Renal cortical epithelial cell (primary cell): ENCODE results near the gene POMGNT2. TPM values are rescaled to one million over a fixed set of nuclear protein-coding genes. Genes with fewer than 3 reads are reported as not detected.

Source experiments
- DNase-seq: peaks from one replicate; pipeline ENCODE4 v3.0.0-alpha.2; 2011; ENCODE audit warnings: low read depth
- total RNA-seq: library from RNA; depleted of rRNA; stranded (reverse); fragments of >200 nt; gene quantifications from 2 replicates; pipeline ENCODE4 v1.2.3, GENCODE V29; 2014

The POMGNT2 gene
- total RNA-seq, 1 donor from 2014 or later, result 22.4 TPM

DNA sequence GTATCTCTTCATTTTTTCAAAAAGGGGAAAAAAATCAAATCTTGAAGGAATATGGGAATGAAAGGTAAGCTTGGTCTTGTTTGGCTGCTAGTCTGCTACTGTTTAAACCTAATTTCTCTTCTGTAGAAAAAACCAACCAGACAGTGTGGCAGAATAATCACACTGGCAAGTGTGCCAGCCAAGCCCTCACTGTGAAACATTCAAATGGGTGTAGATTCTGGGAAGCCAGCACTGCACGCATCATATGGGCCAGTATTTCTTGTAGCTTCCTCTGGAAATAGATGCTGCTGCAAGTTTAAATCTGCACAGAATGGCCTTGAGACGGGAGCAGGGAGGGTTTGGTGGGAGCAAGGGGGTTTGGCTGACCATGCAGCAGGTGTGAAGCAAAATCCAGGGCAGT, 62.1 kb downstream of the POMGNT2 start:
- no peak for DNase-seq

DNA sequence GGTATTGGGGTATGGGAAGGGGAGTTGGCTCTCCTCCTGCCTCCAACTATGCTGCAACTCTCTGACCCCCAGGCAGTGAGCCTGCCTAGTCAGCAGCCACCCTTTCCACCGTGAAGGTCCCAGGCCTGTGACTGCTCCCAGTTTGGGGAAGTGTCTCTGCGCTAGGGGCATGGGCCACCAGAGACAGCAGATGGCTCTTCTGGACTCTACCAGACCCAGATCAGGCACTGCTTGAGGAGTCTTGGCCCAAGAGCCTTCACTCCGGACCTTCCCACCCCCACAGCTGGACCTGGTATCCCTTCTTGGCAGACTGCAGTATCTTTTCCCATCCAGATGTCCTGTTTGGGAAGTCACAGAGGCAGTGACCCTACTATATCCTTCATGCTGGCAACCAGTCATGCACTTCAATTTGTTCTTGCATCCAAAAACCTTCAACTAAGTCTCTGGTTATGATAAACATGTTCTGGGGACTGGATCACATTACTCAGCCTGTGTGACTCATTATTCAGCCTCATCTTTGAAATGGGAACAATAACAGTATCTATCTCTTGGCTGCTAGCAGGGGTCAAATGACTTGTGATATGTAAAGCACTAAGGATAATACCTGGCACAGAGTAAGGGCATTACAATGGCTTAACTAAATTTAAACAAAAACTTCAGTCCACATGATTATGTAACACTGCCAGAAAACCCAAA, 62.7 kb downstream of the POMGNT2 start:
- no peak for DNase-seq

DNA sequence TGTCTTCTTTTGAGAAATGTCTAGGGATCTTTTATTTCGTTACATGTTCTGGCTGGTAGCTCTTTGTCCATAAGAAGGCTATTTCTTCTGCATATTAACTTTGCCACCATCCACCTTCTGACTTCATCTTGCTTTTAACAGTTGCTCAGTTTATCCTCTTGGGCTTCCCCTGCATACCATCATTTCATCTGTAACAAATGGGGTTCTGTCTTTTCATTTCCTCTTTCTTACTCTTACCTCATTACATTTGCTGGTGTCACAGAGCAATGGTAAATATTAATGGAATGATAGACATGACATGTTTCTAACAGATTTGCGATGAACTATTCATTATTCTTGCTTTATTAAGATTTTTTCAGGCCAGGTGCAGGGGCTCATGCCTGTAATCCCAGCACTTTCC, 64.4 kb downstream of the POMGNT2 start:
- no peak for DNase-seq

DNA sequence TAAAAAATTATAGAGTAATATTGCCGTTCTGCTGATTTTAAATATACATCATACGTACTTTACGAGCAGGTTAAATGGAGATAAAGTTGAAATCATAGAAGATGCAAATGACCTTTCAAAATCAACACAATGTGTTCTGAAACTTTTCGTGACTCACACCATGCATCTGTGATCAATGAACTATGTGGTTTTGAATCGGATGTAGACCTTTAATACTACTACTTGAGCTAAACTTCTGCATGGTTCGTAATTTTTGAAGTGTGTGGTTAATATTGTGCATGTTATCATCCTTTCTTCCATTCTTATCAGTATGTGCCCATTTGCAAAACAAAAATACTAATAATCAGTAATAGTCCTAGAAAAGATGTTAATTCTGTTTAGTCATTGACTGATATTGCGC, 67.9 kb downstream of the POMGNT2 start:
- no peak for DNase-seq

DNA sequence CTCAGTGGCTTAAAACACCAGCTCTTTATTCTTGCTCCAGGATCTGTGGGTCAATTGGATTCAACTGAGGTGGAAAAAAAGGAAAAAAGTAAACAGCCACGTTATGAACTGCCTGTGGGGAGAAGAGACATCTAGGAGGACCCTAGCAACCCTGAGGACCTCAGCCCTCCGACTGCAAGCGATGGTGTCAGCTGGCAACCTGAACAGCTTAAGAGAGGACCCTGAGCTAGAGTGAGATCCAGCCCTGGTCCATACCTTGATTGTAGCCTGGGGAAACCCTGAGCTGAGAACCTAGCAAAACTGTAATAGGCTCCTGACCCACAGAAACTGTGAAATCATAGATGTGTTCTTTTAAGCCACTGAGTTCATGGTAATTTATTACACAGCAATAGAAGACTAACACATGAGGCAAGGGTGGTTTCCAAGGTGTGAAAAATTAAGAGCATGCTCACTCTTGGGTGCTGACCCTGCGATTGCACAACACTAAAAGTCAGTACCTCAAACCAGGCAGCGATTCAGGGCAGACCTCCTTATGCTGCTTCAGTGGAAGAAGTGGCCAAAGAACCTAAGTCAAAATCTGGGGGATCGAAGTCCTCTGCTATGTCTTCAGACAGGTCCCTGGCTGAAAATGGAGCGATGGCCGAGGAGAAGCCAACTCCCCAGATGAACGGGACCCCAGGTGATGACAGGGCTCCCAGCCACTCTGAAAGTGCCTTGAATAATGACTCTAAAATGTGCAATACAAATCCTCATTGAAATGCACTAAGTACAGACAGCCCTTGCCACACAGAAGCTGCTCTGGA, 69.1 kb downstream of the POMGNT2 start:
- peak; percentile 16 for DNase-seq

DNA sequence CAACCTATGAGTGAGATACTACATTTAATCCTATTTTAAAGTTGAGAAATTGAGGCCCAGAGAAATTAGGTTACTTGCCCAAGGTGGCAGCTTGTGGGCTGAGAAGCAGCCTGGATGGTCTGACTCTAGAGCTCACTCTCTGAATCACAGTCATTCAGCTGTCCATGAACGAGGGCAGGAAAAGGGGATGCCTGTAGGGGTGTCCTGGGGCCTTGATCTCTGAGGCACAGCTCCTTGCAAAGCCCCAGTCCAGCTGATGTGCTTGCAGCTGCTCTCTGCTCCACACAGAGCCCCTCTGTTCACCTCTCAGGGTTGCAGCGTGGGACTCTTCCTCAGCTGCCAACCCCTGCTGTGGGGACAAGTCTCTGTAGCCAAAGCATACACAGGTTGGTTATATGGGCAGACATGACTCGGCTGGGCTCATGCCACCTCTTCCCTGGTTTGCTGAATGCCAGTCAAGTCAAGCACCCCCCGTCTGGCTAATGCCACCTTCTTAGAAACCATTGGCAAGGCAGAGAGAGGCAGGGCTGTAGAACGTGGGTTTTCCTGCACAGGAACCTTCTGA, 70.0 kb downstream of the POMGNT2 start:
- no peak for DNase-seq

DNA sequence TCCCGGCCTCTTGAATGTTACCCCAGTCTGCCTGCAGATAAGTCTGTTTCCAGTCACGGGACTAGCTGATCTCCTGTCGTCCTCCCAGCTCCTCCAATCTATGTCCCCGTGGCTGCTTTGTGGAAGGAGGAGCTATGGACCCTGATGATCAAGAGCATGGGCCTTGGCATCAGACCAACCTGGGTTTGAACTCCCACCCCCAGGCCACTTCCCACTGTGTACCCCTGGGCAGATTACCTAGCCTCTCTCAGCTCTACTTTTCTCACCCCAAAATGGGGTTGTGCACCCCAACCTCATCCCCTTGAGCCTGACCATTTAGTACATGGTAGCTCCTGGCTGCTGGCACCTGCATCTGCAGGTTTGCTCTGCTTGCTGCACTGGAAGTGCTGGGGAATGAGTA, 71.0 kb downstream of the POMGNT2 start:
- no peak for DNase-seq

DNA sequence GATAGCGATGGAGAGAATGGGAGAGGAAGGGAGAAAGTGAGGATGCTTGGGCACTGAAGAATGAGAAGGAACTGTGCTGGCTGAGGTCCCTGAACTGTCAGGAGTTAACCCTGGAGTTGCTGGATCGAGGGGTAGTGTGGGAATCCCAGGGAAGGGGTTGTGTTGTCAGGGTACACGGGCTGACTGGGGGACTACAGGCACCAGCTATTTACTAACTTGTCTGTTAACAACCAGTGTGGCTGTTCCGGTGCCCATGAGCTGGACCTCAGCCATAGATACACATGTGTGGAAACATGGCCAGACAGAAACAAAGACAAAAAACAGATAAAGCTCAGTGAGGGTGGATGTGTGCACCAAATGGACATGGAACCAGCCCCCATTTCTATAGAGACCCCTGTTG, 71.7 kb downstream of the POMGNT2 start:
- no peak for DNase-seq

DNA sequence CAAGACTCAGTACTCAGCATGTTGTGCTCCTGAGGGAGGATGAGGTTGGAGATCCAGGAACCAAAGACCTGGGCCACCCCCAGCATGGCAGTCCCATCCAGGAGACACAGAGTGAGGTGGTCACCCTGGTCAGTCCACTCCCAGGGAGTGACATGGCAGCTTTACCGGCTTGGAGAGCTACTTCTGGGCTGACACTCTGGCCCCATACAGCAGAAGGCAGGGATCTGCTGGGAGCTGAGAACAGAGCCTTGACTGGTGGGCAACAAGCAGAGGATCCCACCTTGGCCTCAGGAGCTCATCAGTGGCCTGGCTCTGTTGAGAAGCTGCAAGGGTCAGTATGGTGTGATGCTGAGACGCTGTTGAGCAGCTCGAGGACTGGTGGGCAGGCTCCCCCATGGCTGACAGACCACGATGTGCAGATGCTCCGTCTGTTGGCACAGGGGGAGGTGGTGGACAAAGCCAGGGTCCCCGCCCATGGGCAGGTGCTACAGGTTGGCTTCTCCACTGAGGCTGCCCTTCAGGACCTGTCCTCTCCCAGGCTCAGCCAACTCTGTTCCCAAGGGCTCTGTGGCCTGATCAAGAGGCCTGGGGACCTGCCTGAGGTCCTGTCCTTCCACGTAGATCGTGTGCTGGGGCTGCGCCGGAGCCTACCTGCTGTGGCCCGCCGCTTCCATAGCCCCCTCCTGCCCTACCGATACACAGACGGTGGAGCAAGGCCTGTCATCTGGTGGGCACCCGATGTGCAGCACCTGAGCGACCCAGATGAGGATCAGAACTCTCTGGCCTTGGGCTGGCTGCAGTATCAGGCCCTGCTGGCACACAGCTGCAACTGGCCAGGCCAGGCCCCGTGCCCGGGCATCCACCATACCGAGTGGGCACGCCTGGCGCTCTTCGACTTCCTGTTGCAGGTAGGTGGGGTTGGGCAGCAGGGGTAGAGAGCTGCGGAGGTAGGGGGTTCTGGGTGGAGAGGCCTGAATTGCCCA, 72.9 kb downstream of the POMGNT2 start:
- DNase-seq, result no peak

DNA sequence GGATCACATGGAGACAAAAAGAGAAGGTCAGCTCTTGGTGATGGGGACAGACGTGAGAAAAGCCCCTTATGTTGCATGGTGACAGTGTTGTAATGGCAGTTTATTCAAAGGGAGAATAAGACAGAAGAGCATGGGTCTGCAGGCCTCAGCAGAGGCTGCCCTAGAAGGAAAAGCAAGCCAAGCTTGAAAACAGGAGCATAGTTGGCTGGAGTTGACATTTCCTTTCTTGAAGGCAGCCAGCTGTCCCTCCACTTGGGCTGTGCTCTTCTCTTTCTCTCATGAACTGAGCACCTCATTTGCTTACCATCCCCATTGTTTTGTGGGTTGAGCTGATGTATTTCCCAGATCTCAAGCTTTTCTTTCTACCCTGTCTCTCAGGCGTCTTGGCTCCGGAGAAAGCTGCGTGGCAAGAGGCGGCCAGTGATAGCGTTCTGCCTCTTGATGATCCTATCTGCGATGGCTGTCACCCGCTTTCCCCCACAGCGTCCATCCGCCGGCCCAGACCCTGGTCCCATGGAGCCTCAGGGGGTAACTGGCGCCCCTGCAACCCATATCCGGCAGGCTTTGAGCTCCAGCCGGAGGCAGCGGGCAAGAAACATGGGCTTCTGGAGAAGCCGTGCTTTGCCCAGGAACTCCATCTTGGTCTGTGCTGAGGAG, 73.9 kb downstream of the POMGNT2 start:
- no peak for DNase-seq

DNA sequence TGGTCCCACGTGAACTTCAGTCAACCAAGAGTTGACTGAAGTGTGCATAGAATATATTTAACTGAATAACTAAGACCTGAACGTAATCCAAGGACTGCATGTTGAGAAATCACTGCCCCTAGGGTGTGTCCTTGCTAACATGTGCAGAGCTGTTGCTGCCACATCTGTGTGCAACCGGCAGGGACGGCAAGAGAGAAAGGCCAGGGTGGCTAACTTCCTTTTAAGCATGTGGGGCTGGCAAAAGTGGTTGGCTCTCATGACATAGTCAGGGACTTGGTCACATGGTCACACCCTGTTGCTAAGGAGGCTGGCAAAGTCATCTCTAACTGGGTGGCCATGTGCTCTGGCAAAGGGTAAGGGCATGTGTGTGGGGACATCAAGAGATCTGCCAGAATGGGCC, 74.4 kb downstream of the POMGNT2 start:
- peak; percentile 50 for DNase-seq

DNA sequence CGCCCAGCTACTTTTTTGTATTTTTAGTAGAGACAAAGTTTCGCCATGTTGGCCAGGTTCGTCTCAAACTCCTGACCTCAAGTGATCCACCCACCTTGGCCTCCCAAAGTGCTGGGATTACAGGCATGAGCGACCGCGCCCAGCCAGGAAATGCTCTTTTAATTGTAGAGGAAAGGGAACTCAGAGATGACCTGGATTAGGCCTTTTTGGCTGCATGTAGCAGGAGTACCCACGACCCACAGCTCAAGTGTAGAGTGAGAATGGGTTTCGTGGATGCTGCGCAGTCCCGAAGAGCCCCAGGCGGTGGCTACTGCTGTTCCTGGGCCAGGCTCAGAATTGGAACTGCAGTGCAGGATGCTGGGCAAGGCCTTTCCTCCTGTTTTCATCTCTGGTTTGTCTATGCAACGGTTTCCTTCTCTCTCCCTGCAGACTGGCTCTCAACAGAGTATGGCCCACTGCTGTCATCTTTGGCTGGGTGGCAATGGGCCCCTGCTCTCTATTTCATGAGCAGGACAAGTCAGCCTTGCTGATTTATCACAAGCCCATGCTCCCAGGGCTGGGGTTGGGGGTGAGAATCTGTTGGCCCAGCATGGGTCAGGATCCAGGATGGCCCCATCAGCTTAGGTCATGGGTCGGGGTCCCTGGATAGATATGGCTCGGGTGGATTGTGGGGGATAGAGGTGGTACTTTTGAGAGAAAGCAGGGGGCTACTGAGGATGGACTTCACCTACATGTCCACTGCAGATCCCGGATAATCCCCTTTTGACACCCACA, 75.5 kb downstream of the POMGNT2 start:
- no peak for DNase-seq

Other genes with a start within 250 kb of the POMGNT2 start
- gene CYP8B1, start 230.2 kb downstream of the POMGNT2 start, total RNA-seq, result 0.35 and 0.55 TPM in 2 replicates
- gene ZNF662, start 199.9 kb downstream of the POMGNT2 start, total RNA-seq, result 1.6 and 4.9 TPM in 2 replicates
- gene GASK1A, start 126.8 kb downstream of the POMGNT2 start, total RNA-seq, result 0.25 and 0.87 TPM in 2 replicates
- gene SNRK, start 180.5 kb upstream of the POMGNT2 start, total RNA-seq, result 15.6 and 30.2 TPM in 2 replicates